H1 (cell line): Measurements from ENCODE around the gene PFKP. TPM values are rescaled to one million over a fixed set of nuclear protein-coding genes. Genes with fewer than 3 reads are reported as not detected.

ENCODE experiments used
- CTCF ChIA-PET: fragments of 300-600 bp; sonication (Branson Sonifier 250); formaldehyde crosslinking; loops from one replicate; lab custom pipeline; 2021; ENCODE audit not compliant: partially characterized antibody; lab: Charles Lee
- POLR2A ChIA-PET: fragments of 300-600 bp; sonication (Branson Sonifier 250); formaldehyde crosslinking; loops from one replicate; lab custom pipeline; 2021; ENCODE audit warnings: inconsistent platforms; ENCODE audit not compliant: partially characterized antibody; lab: Charles Lee
- DNase-seq, 2 experiments: peaks; one replicate each; pipeline versions ENCODE4 v3.0.0 to v3.0.0-alpha.2; 2010 to 2022; ENCODE audit warnings: low spot score in 2 of 2, low read depth in 1 of 2, mixed read lengths in 1 of 2
- FAIRE-seq: peaks from 2 replicates; lab custom pipeline; 2011; peaks lifted over from hg19 to GRCh38; lab: Jason Lieb, UNC
- H2AFZ ChIP-seq: 2 replicates; pipeline ENCODE4 v1.8.1; 2012; ENCODE audit warnings: low read length, inconsistent platforms
- H2AK5ac ChIP-seq: 2 replicates; pipeline ENCODE4 v1.6.1; 2013; ENCODE audit warnings: low read depth, low read length
- H2BK120ac ChIP-seq: replicated peaks from 2 replicates; pipeline ENCODE3; 2013; ENCODE audit warnings: low read depth, low read length, inconsistent platforms
- H2BK12ac ChIP-seq: 2 replicates; pipeline ENCODE4 v1.6.1; 2013; ENCODE audit warnings: low read depth, low read length
- H2BK15ac ChIP-seq: 2 replicates; pipeline ENCODE4 v1.6.1; 2013; ENCODE audit warnings: low read length
- H2BK20ac ChIP-seq: 2 replicates; pipeline ENCODE4 v1.6.1; 2013; ENCODE audit warnings: low read length
- H2BK5ac ChIP-seq: 2 replicates; pipeline ENCODE4 v1.6.1; 2013; ENCODE audit warnings: low read depth, low read length
- H3K14ac ChIP-seq: 2 replicates; pipeline ENCODE4 v1.6.1; 2013; ENCODE audit warnings: inconsistent platforms; ENCODE audit not compliant: insufficient read length
- H3K18ac ChIP-seq: 2 replicates; pipeline ENCODE4 v1.6.1; 2013; ENCODE audit warnings: low read length; ENCODE audit errors: extremely low read depth
- H3K23ac ChIP-seq: 2 replicates; pipeline ENCODE4 v1.6.1; 2013; ENCODE audit warnings: inconsistent platforms; ENCODE audit not compliant: insufficient read length
- H3K23me2 ChIP-seq: 2 replicates; pipeline ENCODE4 v1.6.1; 2013; ENCODE audit warnings: low read depth, low read length
- H3K27ac ChIP-seq: 2 replicates; pipeline ENCODE4 v1.6.1; 2011; ENCODE audit warnings: low read depth, low read length, inconsistent platforms
- H3K27me3 ChIP-seq, 4 experiments: replicated peaks in 1 of 4; 1 replicate in 1 of 4; 2 replicates in 3 of 4; pipeline versions ENCODE4 v1.6.1 to v1.8.1; 2011 to 2013; ENCODE audit warnings: low read length in 3 of 4, mild to moderate bottlenecking in 3 of 4, inconsistent platforms in 2 of 4, mixed read lengths in 2 of 4, moderate library complexity in 1 of 4; ENCODE audit not compliant: control insufficient read depth in 3 of 4, insufficient read depth in 3 of 4; ENCODE audit errors: extremely low read depth in 1 of 4
- H3K36me3 ChIP-seq, 4 experiments: 2 replicates each; pipeline versions ENCODE4 v1.6.1 to v1.8.1; 2011 to 2013; ENCODE audit warnings: mild to moderate bottlenecking in 4 of 4, low read length in 3 of 4, moderate library complexity in 2 of 4, control low read depth in 1 of 4, inconsistent platforms in 1 of 4; ENCODE audit not compliant: insufficient read depth in 4 of 4, control insufficient read depth in 2 of 4
- H3K4ac ChIP-seq: replicated peaks from 2 replicates; pipeline ENCODE3; 2013; ENCODE audit warnings: low read length, low read depth, mixed read lengths, inconsistent platforms; ENCODE audit not compliant: insufficient read length
- H3K4me1 ChIP-seq, 4 experiments: replicated peaks in 1 of 4; 1 replicate in 1 of 4; 2 replicates in 3 of 4; pipeline versions ENCODE4 v1.6.1 to v1.8.1; 2011 to 2013; ENCODE audit warnings: low read length in 3 of 4, inconsistent platforms in 2 of 4, mixed read lengths in 1 of 4; ENCODE audit not compliant: insufficient read depth in 4 of 4, control insufficient read depth in 3 of 4
- H3K4me2 ChIP-seq, 2 experiments: 2 replicates each; pipeline versions ENCODE4 v1.6.1 to v1.8.1; 2011 to 2013; ENCODE audit warnings: low read depth in 2 of 2, low read length in 2 of 2, control low read depth in 1 of 2, inconsistent platforms in 1 of 2, mild to moderate bottlenecking in 1 of 2; ENCODE audit not compliant: insufficient read depth in 1 of 2
- H3K4me3 ChIP-seq, 4 experiments: fragments of 200-600, 300-600 bp in 1 of 4; sonication (generic), shearing (Covaris generic), sonication (Bioruptor Twin) in 1 of 4; 2 replicates each; pipeline versions ENCODE4 v1.5.1 to v1.8.1; 2011 to 2016; ENCODE audit warnings: low read length in 4 of 4, low read depth in 3 of 4, control low read depth in 2 of 4, inconsistent platforms in 2 of 4, mild to moderate bottlenecking in 2 of 4, mixed read lengths in 1 of 4, moderate library complexity in 1 of 4; ENCODE audit not compliant: insufficient read depth in 2 of 4; ENCODE audit errors: extremely low read depth in 1 of 4
- H3K56ac ChIP-seq: replicated peaks from 2 replicates; pipeline ENCODE3; 2013; ENCODE audit warnings: low read depth, mild to moderate bottlenecking, mixed read lengths, low read length, inconsistent platforms; ENCODE audit not compliant: insufficient read length
- H3K79me1 ChIP-seq: 2 replicates; pipeline ENCODE4 v1.6.1; 2013; ENCODE audit warnings: low read depth, low read length, control low read depth
- H3K79me2 ChIP-seq, 2 experiments: 2 replicates each; pipeline versions ENCODE4 v1.6.1 to v1.8.1; 2012 to 2013; ENCODE audit warnings: low read length in 2 of 2, mild to moderate bottlenecking in 2 of 2, inconsistent platforms in 1 of 2; ENCODE audit not compliant: insufficient read depth in 2 of 2, control insufficient read depth in 1 of 2
- H3K9ac ChIP-seq, 4 experiments: replicated peaks in 1 of 4; 1 replicate in 1 of 4; 2 replicates in 3 of 4; pipeline versions ENCODE4 v1.6.1 to v1.8.1; 2011 to 2013; ENCODE audit warnings: low read depth in 3 of 4, low read length in 3 of 4, control low read depth in 2 of 4, mild to moderate bottlenecking in 2 of 4, moderate library complexity in 2 of 4, inconsistent platforms in 1 of 4; ENCODE audit errors: extremely low read depth in 1 of 4
- H3K9me3 ChIP-seq, 2 experiments: 2 replicates each; pipeline versions ENCODE4 v1.6.1 to v1.8.1; 2012 to 2013; ENCODE audit warnings: mild to moderate bottlenecking in 2 of 2, moderate library complexity in 2 of 2, control low read depth in 1 of 2, inconsistent platforms in 1 of 2, low read depth in 1 of 2, low read length in 1 of 2, mixed read lengths in 1 of 2; ENCODE audit not compliant: insufficient read depth in 2 of 2
- H4K20me1 ChIP-seq, 2 experiments: replicated peaks in 1 of 2; 2 replicates each; pipeline versions ENCODE3 to v1.8.1; 2011 to 2013; ENCODE audit warnings: inconsistent platforms in 2 of 2, low read length in 2 of 2, mild to moderate bottlenecking in 1 of 2; ENCODE audit not compliant: insufficient read depth in 2 of 2, control insufficient read depth in 1 of 2
- H4K5ac ChIP-seq: 2 replicates; pipeline ENCODE4 v1.6.1; 2013; ENCODE audit warnings: low read length, low read depth, mixed read lengths, inconsistent platforms; ENCODE audit not compliant: insufficient read length
- H4K8ac ChIP-seq: 2 replicates; pipeline ENCODE4 v1.8.0; 2013; ENCODE audit warnings: mild to moderate bottlenecking, moderate library complexity, low read length, inconsistent platforms; ENCODE audit not compliant: insufficient read depth; ENCODE audit errors: extremely low read depth
- H4K91ac ChIP-seq: replicated peaks from 2 replicates; pipeline ENCODE3; 2013; ENCODE audit warnings: low read length, mixed read lengths, inconsistent platforms; ENCODE audit not compliant: insufficient read length
- CEBPB ChIP-seq: IDR thresholded peaks from 2 replicates; pipeline ENCODE4 v1.6.1; 2012; ENCODE audit warnings: low read depth, low read length
- CHD2 ChIP-seq: IDR thresholded peaks from 2 replicates; pipeline ENCODE4 v1.6.1; 2012; ENCODE audit warnings: low read length, improper control_type of control experiment
- EZH2 ChIP-seq: fragments of 200-600 bp; sonication (generic); IDR thresholded peaks from 2 replicates; pipeline ENCODE4 v1.7.1; 2012; ENCODE audit warnings: low read depth, mild to moderate bottlenecking, moderate library complexity, low read length, inconsistent platforms; ENCODE audit not compliant: severe bottlenecking
- HDAC6 ChIP-seq: IDR thresholded peaks from one replicate; pipeline ENCODE4 v1.7.1; 2012; ENCODE audit warnings: low read depth, mild to moderate bottlenecking, inconsistent platforms, low read length, moderate library complexity
- PHF8 ChIP-seq: fragments of 200-600 bp; sonication (generic); conservative IDR thresholded peaks from 2 replicates; pipeline ENCODE4 v1.7.1; 2012; ENCODE audit warnings: low read depth, mild to moderate bottlenecking, inconsistent platforms, low read length, moderate library complexity
- SIRT6 ChIP-seq: IDR thresholded peaks from one replicate; pipeline ENCODE4 v1.7.1; 2012; ENCODE audit warnings: low read length, inconsistent platforms
- TAF1 ChIP-seq: IDR thresholded peaks from 2 replicates; pipeline ENCODE4 v1.6.1; 2011; ENCODE audit warnings: mild to moderate bottlenecking, low read depth, low read length
- TAF7 ChIP-seq: optimal IDR thresholded peaks from 2 replicates; pipeline ENCODE3; 2011; ENCODE audit warnings: low read depth, mild to moderate bottlenecking, inconsistent platforms, low read length, moderate library complexity, borderline replicate concordance
- TCF12 ChIP-seq: IDR thresholded peaks from 2 replicates; pipeline ENCODE4 v1.6.1; 2011; ENCODE audit warnings: low read depth, mild to moderate bottlenecking, low read length
- WGBS, 2 experiments: shearing (Covaris generic) in 1 of 2; methylation state at CpG; one replicate each; pipeline versions ENCODE4 v1.1.6 to v1.1.7; 2013 to 2015; ENCODE audit warnings: low lambda C conversion rate in 2 of 2, mixed read lengths in 2 of 2, inconsistent platforms in 1 of 2, low coverage in 1 of 2, missing lambda C conversion rate in 1 of 2; ENCODE audit not compliant: insufficient replicate concordance in 2 of 2, insufficient coverage in 1 of 2, insufficient read length in 1 of 2; ENCODE audit errors: extremely low coverage in 1 of 2, missing lambda C conversion rate in 1 of 2; 5-methylcytosine and 5-hydroxymethylcytosine counted together
- polyA plus RNA-seq, 7 experiments: library from polyadenylated mRNA; depleted of rRNA in 3 of 7; stranded (reverse) in 5 of 7; unstranded in 2 of 7; fragments of >200 nt in 5 of 7; fragments of 200-250 nt in 2 of 7; gene quantifications; 1 replicate in 5 of 7; 2 replicates in 1 of 7; 4 replicates in 1 of 7; pipeline versions ENCODE4 v1.2.1 to v1.2.3, GENCODE V29; 2011 to 2013; ENCODE audit warnings: missing spikeins in 2 of 7, mixed read lengths in 2 of 7
- total RNA-seq: library from RNA; stranded (reverse); fragmentation: NEBNext Ultra II Directional; extraction: Animal tissue kit (Norgen Biotek cat#: 25700); gene quantifications from 2 replicates; pipeline ENCODE4 v1.2.1, GENCODE V29; 2021

The PFKP gene
- total and polyA plus RNA-seq, 2 of the 8 experiments (the other 6 are each of a cell fraction or from before 2014, with no cell fraction given): 51.2 to 128 TPM

DNA sequence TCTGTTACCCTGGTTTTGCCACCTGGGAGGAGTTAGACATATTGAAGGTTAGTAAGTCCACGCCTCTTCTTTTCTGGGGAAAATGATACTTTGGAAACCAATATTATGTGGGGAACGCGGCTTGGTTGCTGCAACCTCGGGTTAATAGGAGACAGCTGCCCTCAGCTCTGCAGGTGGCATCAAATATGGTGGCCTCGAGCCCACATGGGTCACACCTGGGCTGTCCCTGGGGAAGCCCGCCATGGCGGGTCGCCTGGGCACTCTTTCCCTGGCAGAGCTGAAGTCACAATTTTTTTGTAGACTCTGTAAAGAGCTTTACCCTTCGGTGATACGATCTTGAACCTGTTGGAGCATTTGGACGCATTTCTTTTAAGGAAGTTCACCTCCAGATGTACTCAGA, 2.5 kb downstream of the PFKP start:
- H2BK20ac ChIP-seq: no peak overlapping the region
- H3K4ac ChIP-seq: no peak overlapping the region
- peaks cover 4 to 16% (median 6%) of the 10 kb centered on the region in 4 experiments; a peak in 6 of 7 replicates for H3K4me1 ChIP-seq
- no peak overlapping the region for H2BK12ac ChIP-seq
- H3K4me2 ChIP-seq: no peak overlapping the region; a peak in 1 of 4 replicates
- peak overlapping the region in 1 of 4 experiments; percentile 100; a peak in 1 of 8 replicates for H3K4me3 ChIP-seq
- peaks cover 0 to 19% (median 2%) of the 10 kb centered on the region in 4 experiments; a peak in 4 of 8 replicates for H3K36me3 ChIP-seq
- POLR2A ChIA-PET: interaction anchor here (1.2 to 2.7 kb wide), 3 partner anchors 8 to 23 kb away, joined by 6 to 9 read pairs (median 8); no protein-coding TSS in a partner anchor
- no peaks in the 10 kb centered on the region for H3K9me3 ChIP-seq
- peaks cover 18% of the 10 kb centered on the region for H3K79me1 ChIP-seq
- WGBS, 2 experiments: 96% methylated on average over 11 of the region's 11 CpGs; no CpG with 5 or more reads in 1 of the 2 experiments
- H4K8ac ChIP-seq: no peak overlapping the region
- H2AK5ac ChIP-seq: no peak overlapping the region
- no peak overlapping the region for H4K5ac ChIP-seq
- H2AFZ ChIP-seq: no peak overlapping the region
- peaks cover 10 to 32% of the 10 kb centered on the region in 2 experiments for H4K20me1 ChIP-seq
- TF ChIP-seq HDAC6 (no peak), SIRT6 (no peak), TAF1 (no peak), TAF7 (no peak), EZH2 (no peak), TCF12 (no peak), CEBPB (no peak), CHD2 (no peak), PHF8 (no peak)
- TF ChIP-seq, all 59 proteins: peak for 0
- no peak overlapping the region for H2BK120ac ChIP-seq
- FAIRE-seq (no peak), DNase-seq (no peak)
- H3K27me3 ChIP-seq: peaks cover 0 to 15% (median 12%) of the 10 kb centered on the region in 4 experiments; a peak in 6 of 7 replicates
- H4K91ac ChIP-seq: no peak overlapping the region
- no peak overlapping the region for H3K9ac ChIP-seq
- CTCF ChIA-PET: interaction anchor here (0.6 to 1.6 kb wide), 7 partner anchors 9 to 81 kb away, joined by 3 to 6 read pairs (median 4); no protein-coding TSS in a partner anchor
- H3K27ac ChIP-seq: no peak overlapping the region
- no peak overlapping the region for H3K14ac ChIP-seq
- no peak overlapping the region for H2BK5ac ChIP-seq
- peaks cover 16% of the 10 kb centered on the region; the same call in 1 of the 2 replicates for H3K23me2 ChIP-seq
- no peak overlapping the region for H3K56ac ChIP-seq
- no peak overlapping the region for H2BK15ac ChIP-seq
- H3K23ac ChIP-seq: no peak overlapping the region
- no peak overlapping the region for H3K18ac ChIP-seq
- H3K79me2 ChIP-seq: peaks cover 33 to 61% of the 10 kb centered on the region in 2 experiments
